ENCODE measurements around the gene RALGPS1. TPM values are rescaled to one million over a fixed set of nuclear protein-coding genes. Genes with fewer than 3 reads are reported as not detected.

RALGPS1 gene
- total and polyA plus RNA-seq, 2 of the 13 experiments (the other 11 are each of a cell fraction or from before 2014, with no cell fraction given): 3.7 to 6.5 TPM

GRCh38 chr9:127049044-127049443, 134.5 kb downstream of the RALGPS1 start:
- in situ Hi-C loops (cut with HindIII; ENCODE audit: extremely low pct_ligation_motif_present, low pct_unique_long_range_greater_than_20kb) (no loop called here), intact Hi-C loops (cut with micrococcal nuclease; ENCODE audit: unreplicated experiment) (no loop called here)
- CTCF ChIA-PET (ENCODE audit: low intra/inter-chr PET ratio, low total read pairs): no interaction called here
- FAIRE-seq (no peak), DNase-seq (ENCODE audit: low spot score) (no peak), ATAC-seq (no peak)
- H3K9me3 ChIP-seq (ENCODE audit: low read length): no peaks in the 10 kb centered on the region
- no TSS peak for BruUV-seq (replicated peaks)
- no peak overlapping the region for H2AFZ ChIP-seq (ENCODE audit: low read length)
- H3K27ac ChIP-seq (ENCODE audit: extremely low read length, insufficient read depth, low read length): no peak overlapping the region
- no peak overlapping the region for H3K9ac ChIP-seq (ENCODE audit: insufficient read depth, low read depth, low read length)
- no peaks in the 10 kb centered on the region for H4K20me1 ChIP-seq (ENCODE audit: insufficient read depth, low read length)
- H3K79me2 ChIP-seq (ENCODE audit: insufficient read depth, low read length): no peaks in the 10 kb centered on the region
- H3K4me2 ChIP-seq (ENCODE audit: low read depth, low read length): no peak overlapping the region
- POLR2A ChIA-PET: no interaction called here
- TF ChIP-seq MXD4 (CRISPR knock-in tag; IDR thresholded peaks at IDR 0.05) (no peak), ZNF749 (CRISPR knock-in tag; IDR thresholded peaks at IDR 0.05; ENCODE audit: borderline replicate concordance) (no peak)
- no peaks in the 10 kb centered on the region for H3K27me3 ChIP-seq (ENCODE audit: control insufficient read depth in 1 of 2, insufficient read depth in 2 of 2, low read length in 2 of 2)
- H3K4me3 ChIP-seq (replicated peaks in 1 of 3; ENCODE audit: insufficient read depth in 1 of 3, low read depth in 2 of 3, low read length in 3 of 3): no peak overlapping the region
- H3K4me1 ChIP-seq (ENCODE audit: insufficient read depth, low read length): no peaks in the 10 kb centered on the region
- 59% methylated on average over 4 of the region's 4 CpGs for WGBS (ENCODE audit: low lambda C conversion rate)
- H3K36me3 ChIP-seq (replicated peaks in 1 of 2; ENCODE audit: control insufficient read depth in 1 of 2, insufficient read depth in 2 of 2, low read length in 2 of 2): no peaks in the 10 kb centered on the region

- intact Hi-C loops (cut with micrococcal nuclease; ENCODE audit: unreplicated experiment) (no loop called here), in situ Hi-C loops (cut with HindIII; ENCODE audit: extremely low pct_ligation_motif_present, low pct_unique_long_range_greater_than_20kb) (no loop called here)
- Histone ChIP-seq H3K4me1 (ENCODE audit: insufficient read depth, low read length) (no peaks in the 10 kb centered on the region), H3K9ac (ENCODE audit: insufficient read depth, low read depth, low read length) (no peak overlapping the region), H3K9me3 (ENCODE audit: low read length) (no peaks in the 10 kb centered on the region), H4K20me1 (ENCODE audit: insufficient read depth, low read length) (no peaks in the 10 kb centered on the region), H3K4me2 (ENCODE audit: low read depth, low read length) (no peak overlapping the region), H3K36me3 (replicated peaks in 1 of 2; ENCODE audit: control insufficient read depth in 1 of 2, insufficient read depth in 2 of 2, low read length in 2 of 2) (no peaks in the 10 kb centered on the region), H3K27ac (ENCODE audit: extremely low read length, insufficient read depth, low read length) (no peak overlapping the region), H3K27me3 (ENCODE audit: control insufficient read depth in 1 of 2, insufficient read depth in 2 of 2, low read length in 2 of 2) (no peaks in the 10 kb centered on the region), H2AFZ (ENCODE audit: low read length) (no peak overlapping the region), H3K79me2 (ENCODE audit: insufficient read depth, low read length) (no peaks in the 10 kb centered on the region), H3K4me3 (replicated peaks in 1 of 3; ENCODE audit: insufficient read depth in 1 of 3, low read depth in 2 of 3, low read length in 3 of 3) (no peak overlapping the region)
- whole genome bisulfite sequencing (ENCODE audit: low lambda C conversion rate): 78% methylated on average over 8 of the region's 8 CpGs
- BruUV-seq (replicated peaks): no TSS peak
- POLR2A ChIA-PET: no interaction called here
- FAIRE-seq (no peak), DNase-seq (ENCODE audit: low spot score) (no peak), ATAC-seq (no peak)
- CTCF ChIA-PET (ENCODE audit: low intra/inter-chr PET ratio, low total read pairs): no interaction called here
- TF ChIP-seq ZNF737 (CRISPR knock-in tag; IDR thresholded peaks at IDR 0.05; ENCODE audit: borderline replicate concordance): no peak
- TF ChIP-seq ZNF276 (CRISPR knock-in tag; IDR thresholded peaks at IDR 0.05; ENCODE audit: low read depth): no peak
- no peak for TF ChIP-seq ZBTB39 (CRISPR knock-in tag; IDR thresholded peaks at IDR 0.05)
- TF ChIP-seq GPBP1L1 (CRISPR knock-in tag; IDR thresholded peaks at IDR 0.05): no peak
- TF ChIP-seq HDAC6 (IDR thresholded peaks at IDR 0.05; ENCODE audit: low read depth, low read length): no peak
- TF ChIP-seq THAP8 (CRISPR knock-in tag; IDR thresholded peaks at IDR 0.05; ENCODE audit: borderline replicate concordance): no peak
- no peak for TF ChIP-seq ELF4 (CRISPR knock-in tag; IDR thresholded peaks at IDR 0.05; ENCODE audit: borderline replicate concordance)
- TF ChIP-seq MIXL1 (CRISPR knock-in tag; IDR thresholded peaks at IDR 0.05): no peak
- TF ChIP-seq MTA3 (CRISPR knock-in tag; IDR thresholded peaks at IDR 0.05): no peak
- no peak for TF ChIP-seq GTF3A (CRISPR knock-in tag; conservative IDR thresholded peaks at IDR 0.05)
- no peak for TF ChIP-seq XBP1 (CRISPR knock-in tag; IDR thresholded peaks at IDR 0.05)
Observed at GRCh38 chr9:127049581-127049980, 135.0 kb downstream of the RALGPS1 start.

Measured in HepG2 (cell line).